HepG2 (cell line): ENCODE results near the gene GNG12. TPM values are rescaled to one million over a fixed set of nuclear protein-coding genes. Genes with fewer than 3 reads are reported as not detected.

Experiments used
- ATAC-seq: fragments of 200-7000 bp; cut with Tn5 transposase; 3 replicates; pipeline ENCODE4 v1.9.1; 2020; ENCODE audit warnings: mild to moderate bottlenecking, moderate library complexity
- BruUV-seq: library from RNA; stranded (reverse); fragments of 400-500 nt; replicated peaks from 2 replicates; lab custom pipeline; 2021; lab: Mats Ljungman, UMichigan
- CTCF ChIA-PET: fragments of 300-600 bp; formaldehyde crosslinking; extraction: SDS; loops from one replicate; lab custom pipeline; 2021; ENCODE audit warnings: low total read pairs, inconsistent platforms, low intra/inter-chr PET ratio; lab: Yijun Ruan, JAX
- POLR2A ChIA-PET: fragments of 350-600 bp; sonication (Branson Sonifier 250); formaldehyde crosslinking; loops from one replicate; lab custom pipeline; 2020; ENCODE audit warnings: antibody characterized with exemption, inconsistent platforms; lab: Yijun Ruan, JAX
- DNase-seq: peaks from one replicate; pipeline ENCODE4 v3.0.0-alpha.2; 2015; ENCODE audit warnings: low spot score
- FAIRE-seq: peaks from 3 replicates; lab custom pipeline; 2011; peaks lifted over from hg19 to GRCh38; lab: Jason Lieb, UNC
- H2AFZ ChIP-seq: one replicate; pipeline ENCODE4 v1.6.1; 2011; ENCODE audit warnings: low read length, inconsistent platforms
- H3K27ac ChIP-seq: fragments of 300-600 bp; 3 replicates; pipeline ENCODE4 v1.8.0; 2011; ENCODE audit warnings: mixed run types, mild to moderate bottlenecking, mixed read lengths, low read length, inconsistent platforms; ENCODE audit not compliant: insufficient read depth; ENCODE audit errors: extremely low read length
- H3K27me3 ChIP-seq, 2 experiments: fragments of 200-600 bp in 1 of 2; 2 replicates in 1 of 2; 3 replicates in 1 of 2; pipeline versions ENCODE4 v1.6.0 to v1.8.0; 2011; ENCODE audit warnings: low read length in 2 of 2, mild to moderate bottlenecking in 2 of 2, moderate library complexity in 2 of 2, inconsistent platforms in 1 of 2; ENCODE audit not compliant: insufficient read depth in 2 of 2, control insufficient read depth in 1 of 2
- H3K36me3 ChIP-seq, 2 experiments: fragments of 200-600 bp in 1 of 2; replicated peaks in 1 of 2; 2 replicates in 1 of 2; 3 replicates in 1 of 2; pipeline versions ENCODE4 v1.5.1 to v1.8.0; 2011; ENCODE audit warnings: low read length in 2 of 2, inconsistent platforms in 1 of 2; ENCODE audit not compliant: insufficient read depth in 2 of 2, control insufficient read depth in 1 of 2
- H3K4me1 ChIP-seq: 2 replicates; pipeline ENCODE4 v1.5.1; 2012; ENCODE audit warnings: low read length, inconsistent platforms; ENCODE audit not compliant: insufficient read depth
- H3K4me2 ChIP-seq: 2 replicates; pipeline ENCODE4 v1.6.0; 2011; ENCODE audit warnings: low read depth, low read length, inconsistent platforms
- H3K4me3 ChIP-seq, 3 experiments: fragments of 200-600 bp in 1 of 3; sonication (generic), shearing (Covaris generic) in 1 of 3; replicated peaks in 1 of 3; 2 replicates each; pipeline ENCODE4 v1.5.1; 2011 to 2016; ENCODE audit warnings: low read length in 3 of 3, inconsistent platforms in 2 of 3, low read depth in 2 of 3, mild to moderate bottlenecking in 2 of 3, control low read depth in 1 of 3, mixed read lengths in 1 of 3; ENCODE audit not compliant: insufficient read depth in 1 of 3
- H3K79me2 ChIP-seq: one replicate; pipeline ENCODE4 v1.6.1; 2011; ENCODE audit warnings: low read length, inconsistent platforms; ENCODE audit not compliant: insufficient read depth
- H3K9ac ChIP-seq: 2 replicates; pipeline ENCODE4 v1.6.0; 2011; ENCODE audit warnings: mild to moderate bottlenecking, low read depth, low read length, inconsistent platforms; ENCODE audit not compliant: insufficient read depth
- H3K9me3 ChIP-seq: 2 replicates; pipeline ENCODE4 v1.5.1; 2012; ENCODE audit warnings: mild to moderate bottlenecking, low read length
- H4K20me1 ChIP-seq: 2 replicates; pipeline ENCODE4 v1.6.0; 2011; ENCODE audit warnings: inconsistent platforms, mild to moderate bottlenecking, low read length, moderate library complexity; ENCODE audit not compliant: insufficient read depth
- FOSL1 ChIP-seq: sonication (generic); formaldehyde crosslinking; IDR thresholded peaks from 2 replicates; pipeline ENCODE4 v1.9.0; 2021; ENCODE audit warnings: missing genetic modification reagents, borderline replicate concordance
- KLF12 ChIP-seq: sonication (generic); formaldehyde crosslinking; IDR thresholded peaks from 2 replicates; pipeline ENCODE4 v1.4.0; 2020; ENCODE audit warnings: missing genetic modification reagents, borderline replicate concordance
- MBD4 ChIP-seq: IDR thresholded peaks from 2 replicates; pipeline ENCODE4 v1.6.1; 2012; ENCODE audit warnings: low read length, inconsistent platforms, borderline replicate concordance
- STAG1 ChIP-seq: sonication (generic); formaldehyde crosslinking; IDR thresholded peaks from 2 replicates; pipeline ENCODE4 v1.4.0; 2020; ENCODE audit warnings: missing genetic modification reagents
- TSC22D2 ChIP-seq: sonication (generic); formaldehyde crosslinking; IDR thresholded peaks from 2 replicates; pipeline ENCODE4 v1.5.1; 2020; ENCODE audit warnings: missing genetic modification reagents, mild to moderate bottlenecking, borderline replicate concordance
- ZNF547 ChIP-seq: sonication (generic); formaldehyde crosslinking; IDR thresholded peaks from 2 replicates; pipeline ENCODE4 v1.5.1; 2020; ENCODE audit warnings: mild to moderate bottlenecking, missing genetic modification reagents
- ZNF569 ChIP-seq: sonication (generic); formaldehyde crosslinking; IDR thresholded peaks from 2 replicates; pipeline ENCODE4 v1.5.0; 2020; ENCODE audit warnings: mild to moderate bottlenecking, missing genetic modification reagents, moderate library complexity, borderline replicate concordance
- ZNF720 ChIP-seq: sonication (generic); formaldehyde crosslinking; IDR thresholded peaks from 2 replicates; pipeline ENCODE4 v1.4.0; 2020; ENCODE audit warnings: missing genetic modification reagents
- WGBS: methylation state at CpG from one replicate; pipeline ENCODE4 v1.1.6; 2017; ENCODE audit warnings: low lambda C conversion rate; 5-methylcytosine and 5-hydroxymethylcytosine counted together
- in situ Hi-C: cut with HindIII; loops from 2 replicates; pipeline ENCODE4 v1.10.0; 2017; ENCODE audit warnings: low pct_unique_long_range_greater_than_20kb; ENCODE audit not compliant: extremely low pct_ligation_motif_present
- intact Hi-C: fragments of 100-400 bp; cut with micrococcal nuclease; formaldehyde crosslinking; loops from one replicate; pipeline ENCODE4 v1.10.0; 2022; ENCODE audit not compliant: unreplicated experiment
- polyA plus RNA-seq, 8 experiments: library from polyadenylated mRNA; depleted of rRNA in 3 of 8; stranded (reverse) in 7 of 8; unstranded in 1 of 8; fragments of >200 nt; fragmentation: Illumina TruSeq in 4 of 8; extraction: Trizol in 4 of 8; gene quantifications; 2 replicates each; pipeline versions ENCODE4 v1.2.1 to v1.2.3, GENCODE V29; 2011 to 2016; ENCODE audit warnings: low read depth in 4 of 8, missing spikeins in 1 of 8, mixed read lengths in 1 of 8; ENCODE audit not compliant: insufficient read depth in 1 of 8
- total RNA-seq, 5 experiments: library from RNA; depleted of rRNA; stranded (reverse); fragments of >200 nt; fragmentation: Illumina TruSeq; extraction: Trizol; gene quantifications; 2 replicates each; pipeline ENCODE4 v1.2.3, GENCODE V29; 2016; ENCODE audit warnings: low read depth in 1 of 5
- TF ChIP-seq, protein P1 (sequence below): sonication (generic); formaldehyde crosslinking; IDR thresholded peaks from 2 replicates; pipeline ENCODE4 v1.5.0; 2020; ENCODE audit warnings: mild to moderate bottlenecking, missing genetic modification reagents, moderate library complexity
- TF ChIP-seq, protein P2 (sequence below): IDR thresholded peaks from 2 replicates; pipeline ENCODE4 v1.6.1; 2012; ENCODE audit warnings: low read depth, low read length, improper control_type of control experiment
- TF ChIP-seq, protein P3 (sequence below): IDR thresholded peaks from 2 replicates; pipeline ENCODE4 v1.6.1; 2012; ENCODE audit warnings: low read length, improper control_type of control experiment

The GNG12 gene
- total and polyA plus RNA-seq, 2 of the 13 experiments (the other 11 are each of a cell fraction or from before 2014, with no cell fraction given): 0.11 TPM

DNA sequence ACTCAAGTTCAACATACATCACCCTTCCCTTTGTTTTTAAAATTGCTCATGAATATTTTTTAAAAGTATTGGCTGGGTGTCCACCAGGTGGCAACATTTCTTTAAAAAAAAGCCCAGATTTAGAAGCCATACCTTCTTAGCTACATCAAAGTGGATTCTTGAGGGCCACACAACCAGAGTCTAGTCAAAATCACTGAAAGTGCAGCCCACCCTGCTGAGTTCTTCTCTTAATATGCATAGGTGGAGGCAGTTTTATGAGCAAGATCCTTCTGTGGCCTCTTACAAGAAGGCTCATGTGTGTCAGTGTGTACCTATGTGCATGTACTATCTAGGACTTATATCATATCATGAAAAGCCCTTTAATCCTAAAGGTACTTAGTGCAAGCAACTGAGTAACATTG lies 16.9 kb upstream of the GNG12 start:
- Histone ChIP-seq H3K9me3 (no peaks in the 10 kb centered on the region), H3K4me2 (no peak overlapping the region), H2AFZ (no peak overlapping the region), H3K4me3 (no peak overlapping the region), H3K9ac (no peak overlapping the region), H3K36me3 (no peaks in the 10 kb centered on the region), H3K79me2 (no peaks in the 10 kb centered on the region), H3K27me3 (no peaks in the 10 kb centered on the region; a peak in 1 of 5 replicates), H4K20me1 (no peaks in the 10 kb centered on the region; the same call in 1 of the 2 replicates), H3K27ac (no peak overlapping the region), H3K4me1 (no peaks in the 10 kb centered on the region)
- POLR2A ChIA-PET: no interaction called here
- TF ChIP-seq ZNF569: no peak
- TF ChIP-seq, protein P1, sequence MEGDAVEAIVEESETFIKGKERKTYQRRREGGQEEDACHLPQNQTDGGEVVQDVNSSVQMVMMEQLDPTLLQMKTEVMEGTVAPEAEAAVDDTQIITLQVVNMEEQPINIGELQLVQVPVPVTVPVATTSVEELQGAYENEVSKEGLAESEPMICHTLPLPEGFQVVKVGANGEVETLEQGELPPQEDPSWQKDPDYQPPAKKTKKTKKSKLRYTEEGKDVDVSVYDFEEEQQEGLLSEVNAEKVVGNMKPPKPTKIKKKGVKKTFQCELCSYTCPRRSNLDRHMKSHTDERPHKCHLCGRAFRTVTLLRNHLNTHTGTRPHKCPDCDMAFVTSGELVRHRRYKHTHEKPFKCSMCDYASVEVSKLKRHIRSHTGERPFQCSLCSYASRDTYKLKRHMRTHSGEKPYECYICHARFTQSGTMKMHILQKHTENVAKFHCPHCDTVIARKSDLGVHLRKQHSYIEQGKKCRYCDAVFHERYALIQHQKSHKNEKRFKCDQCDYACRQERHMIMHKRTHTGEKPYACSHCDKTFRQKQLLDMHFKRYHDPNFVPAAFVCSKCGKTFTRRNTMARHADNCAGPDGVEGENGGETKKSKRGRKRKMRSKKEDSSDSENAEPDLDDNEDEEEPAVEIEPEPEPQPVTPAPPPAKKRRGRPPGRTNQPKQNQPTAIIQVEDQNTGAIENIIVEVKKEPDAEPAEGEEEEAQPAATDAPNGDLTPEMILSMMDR (CRISPR knock-in tag): peak; percentile 42
- TF ChIP-seq STAG1 (CRISPR knock-in tag): peak; percentile 41; the same call in 1 of the 2 replicates
- DNase-seq (no peak), FAIRE-seq (peak; percentile 43), ATAC-seq (peak; percentile 43; the same call in 2 of the 3 replicates)
- CTCF ChIA-PET: no interaction called here
- no TSS peak for BruUV-seq
- intact Hi-C loops (loop anchor here (5.0 to 10.0 kb wide), 2 partner anchors 315 to 1887 kb away; no protein-coding TSS in a partner anchor), in situ Hi-C loops (loop anchor here (5.0 to 10.0 kb wide), 2 partner anchors 257 to 495 kb away; no protein-coding TSS in a partner anchor)

DNA sequence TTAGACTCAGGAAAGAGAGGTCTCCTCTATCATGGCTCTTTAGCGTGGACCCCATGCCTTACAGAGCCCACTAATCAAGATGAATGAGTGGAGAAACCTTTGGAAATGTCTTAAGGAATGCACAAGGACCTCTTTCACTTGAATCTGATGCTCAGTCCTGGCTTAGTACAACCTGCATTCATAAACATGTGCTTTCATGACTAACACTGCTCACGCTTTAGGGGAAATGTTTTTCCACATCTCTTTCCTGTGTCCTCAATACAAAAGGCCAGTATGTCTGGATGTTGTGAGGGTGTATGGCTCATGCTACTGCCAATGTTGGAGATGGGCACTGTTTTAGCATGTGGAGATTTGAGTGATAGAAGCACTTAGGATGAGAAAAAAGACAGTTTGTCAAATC lies 14.2 kb upstream of the GNG12 start:
- WGBS: 25% methylated on average over 2 of the region's 2 CpGs
- in situ Hi-C loops: no loop called here
- CTCF ChIA-PET: no interaction called here
- H3K4me2 ChIP-seq: no peak overlapping the region
- H3K27me3 ChIP-seq: no peaks in the 10 kb centered on the region; a peak in 2 of 5 replicates
- POLR2A ChIA-PET: no interaction called here
- no peaks in the 10 kb centered on the region for H3K9me3 ChIP-seq
- H3K4me3 ChIP-seq: no peak overlapping the region
- no peak for ATAC-seq
- H2AFZ ChIP-seq: no peak overlapping the region
- H3K36me3 ChIP-seq: no peaks in the 10 kb centered on the region
- no peaks in the 10 kb centered on the region for H3K79me2 ChIP-seq
- intact Hi-C loops: no loop called here
- no peak overlapping the region for H3K9ac ChIP-seq
- DNase-seq: no peak
- H4K20me1 ChIP-seq: no peaks in the 10 kb centered on the region; the same call in 1 of the 2 replicates
- no peaks in the 10 kb centered on the region for H3K4me1 ChIP-seq
- BruUV-seq: no TSS peak
- FAIRE-seq: no peak
- no peak overlapping the region for H3K27ac ChIP-seq
- TF ChIP-seq, protein P2, sequence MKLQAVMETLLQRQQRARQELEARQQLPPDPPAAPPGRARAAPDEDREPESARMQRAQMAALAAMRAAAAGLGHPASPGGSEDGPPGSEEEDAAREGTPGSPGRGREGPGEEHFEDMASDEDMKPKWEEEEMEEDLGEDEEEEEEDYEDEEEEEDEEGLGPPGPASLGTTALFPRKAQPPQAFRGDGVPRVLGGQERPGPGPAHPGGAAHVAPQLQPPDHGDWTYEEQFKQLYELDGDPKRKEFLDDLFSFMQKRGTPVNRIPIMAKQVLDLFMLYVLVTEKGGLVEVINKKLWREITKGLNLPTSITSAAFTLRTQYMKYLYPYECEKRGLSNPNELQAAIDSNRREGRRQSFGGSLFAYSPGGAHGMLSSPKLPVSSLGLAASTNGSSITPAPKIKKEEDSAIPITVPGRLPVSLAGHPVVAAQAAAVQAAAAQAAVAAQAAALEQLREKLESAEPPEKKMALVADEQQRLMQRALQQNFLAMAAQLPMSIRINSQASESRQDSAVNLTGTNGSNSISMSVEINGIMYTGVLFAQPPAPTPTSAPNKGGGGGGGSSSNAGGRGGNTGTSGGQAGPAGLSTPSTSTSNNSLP: no peak
- TF ChIP-seq FOSL1 (no peak), TSC22D2 (CRISPR knock-in tag) (no peak), ZNF720 (CRISPR knock-in tag) (no peak), KLF12 (CRISPR knock-in tag) (no peak), ZNF547 (CRISPR knock-in tag) (no peak), MBD4 (no peak)
- TF ChIP-seq, protein P3, sequence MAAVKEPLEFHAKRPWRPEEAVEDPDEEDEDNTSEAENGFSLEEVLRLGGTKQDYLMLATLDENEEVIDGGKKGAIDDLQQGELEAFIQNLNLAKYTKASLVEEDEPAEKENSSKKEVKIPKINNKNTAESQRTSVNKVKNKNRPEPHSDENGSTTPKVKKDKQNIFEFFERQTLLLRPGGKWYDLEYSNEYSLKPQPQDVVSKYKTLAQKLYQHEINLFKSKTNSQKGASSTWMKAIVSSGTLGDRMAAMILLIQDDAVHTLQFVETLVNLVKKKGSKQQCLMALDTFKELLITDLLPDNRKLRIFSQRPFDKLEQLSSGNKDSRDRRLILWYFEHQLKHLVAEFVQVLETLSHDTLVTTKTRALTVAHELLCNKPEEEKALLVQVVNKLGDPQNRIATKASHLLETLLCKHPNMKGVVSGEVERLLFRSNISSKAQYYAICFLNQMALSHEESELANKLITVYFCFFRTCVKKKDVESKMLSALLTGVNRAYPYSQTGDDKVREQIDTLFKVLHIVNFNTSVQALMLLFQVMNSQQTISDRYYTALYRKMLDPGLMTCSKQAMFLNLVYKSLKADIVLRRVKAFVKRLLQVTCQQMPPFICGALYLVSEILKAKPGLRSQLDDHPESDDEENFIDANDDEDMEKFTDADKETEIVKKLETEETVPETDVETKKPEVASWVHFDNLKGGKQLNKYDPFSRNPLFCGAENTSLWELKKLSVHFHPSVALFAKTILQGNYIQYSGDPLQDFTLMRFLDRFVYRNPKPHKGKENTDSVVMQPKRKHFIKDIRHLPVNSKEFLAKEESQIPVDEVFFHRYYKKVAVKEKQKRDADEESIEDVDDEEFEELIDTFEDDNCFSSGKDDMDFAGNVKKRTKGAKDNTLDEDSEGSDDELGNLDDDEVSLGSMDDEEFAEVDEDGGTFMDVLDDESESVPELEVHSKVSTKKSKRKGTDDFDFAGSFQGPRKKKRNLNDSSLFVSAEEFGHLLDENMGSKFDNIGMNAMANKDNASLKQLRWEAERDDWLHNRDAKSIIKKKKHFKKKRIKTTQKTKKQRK: no peak
